SU-DHL-6 (cell line): Measurements from ENCODE around the gene ARID5B.
A peak's percentile ranks its signal among the peaks of the same experiment; 100 is the strongest.

ENCODE experiments used
- H2AFZ ChIP-seq: fragments of 200-600 bp; sonication (generic); 2 replicates; pipeline ENCODE4 v1.6.1; 2014; ENCODE audit warnings: low read depth, mild to moderate bottlenecking, moderate library complexity, mixed read lengths, antibody characterized with exemption, low read length; ENCODE audit not compliant: severe bottlenecking
- H3F3A ChIP-seq: fragments of 200-600 bp; shearing (Covaris generic); 2 replicates; pipeline ENCODE4 v1.6.0; 2016; ENCODE audit warnings: antibody characterized with exemption, mild to moderate bottlenecking; ENCODE audit not compliant: insufficient read depth
- H3K27ac ChIP-seq: fragments of 200-600 bp; sonication (generic); 2 replicates; pipeline ENCODE4 v1.5.1; 2016; ENCODE audit warnings: low read depth, mild to moderate bottlenecking, low read length, moderate library complexity, mixed read lengths
- H3K27me3 ChIP-seq: fragments of 200-600 bp; sonication (generic), shearing (Covaris generic); 2 replicates; pipeline ENCODE4 v1.6.0; 2014; ENCODE audit warnings: mild to moderate bottlenecking, low read length
- H3K36me3 ChIP-seq: fragments of 200-600 bp; sonication (generic); 2 replicates; pipeline ENCODE4 v1.6.1; 2014; ENCODE audit warnings: mild to moderate bottlenecking, low read length, mixed read lengths
- H3K4me2 ChIP-seq: fragments of 300-600, 200-600 bp; shearing (Covaris generic), sonication (generic); 2 replicates; pipeline ENCODE4 v1.6.0; 2014; ENCODE audit warnings: low read length, low read depth, mild to moderate bottlenecking; ENCODE audit not compliant: poor library complexity, severe bottlenecking
- H3K4me3 ChIP-seq: fragments of 200-600 bp; sonication (generic); 2 replicates; pipeline ENCODE4 v1.5.1; 2014; ENCODE audit warnings: antibody characterized with exemption, low read length, mild to moderate bottlenecking, mixed read lengths; ENCODE audit not compliant: insufficient read depth, poor library complexity, severe bottlenecking
- H3K79me2 ChIP-seq: fragments of 200-600 bp; sonication (generic); 2 replicates; pipeline ENCODE4 v1.6.1; 2014; ENCODE audit warnings: mild to moderate bottlenecking, low read length, moderate library complexity; ENCODE audit not compliant: insufficient read depth
- H3K9ac ChIP-seq: fragments of 200-600 bp; sonication (generic); 2 replicates; pipeline ENCODE4 v1.7.0; 2014; ENCODE audit warnings: mild to moderate bottlenecking, low read length
- H3K9me2 ChIP-seq: fragments of 200-600 bp; sonication (generic); replicated peaks from 2 replicates; pipeline ENCODE4 v1.6.1; 2014; ENCODE audit warnings: low read length; ENCODE audit not compliant: insufficient read depth
- H3K9me3 ChIP-seq: fragments of 200-600 bp; sonication (generic); 2 replicates; pipeline ENCODE4 v1.6.1; 2014; ENCODE audit warnings: low read length, mixed read lengths; ENCODE audit not compliant: insufficient read depth
- H4K20me1 ChIP-seq: fragments of 200-600 bp; sonication (generic); 2 replicates; pipeline ENCODE4 v1.6.1; 2014; ENCODE audit warnings: low read depth, mild to moderate bottlenecking, antibody characterized with exemption, low read length, moderate library complexity, mixed read lengths
- EZH2phosphoT487 ChIP-seq: fragments of 200-600 bp; sonication (generic), shearing (Covaris generic); conservative IDR thresholded peaks from 2 replicates; pipeline ENCODE4 v1.6.1; 2018; ENCODE audit warnings: mild to moderate bottlenecking, antibody characterized with exemption, low read length, moderate library complexity, mixed read lengths
- TF ChIP-seq, protein P1 (sequence below): fragments of 200-600 bp; sonication (generic); IDR thresholded peaks from one replicate; pipeline ENCODE4 v1.5.1; 2017; ENCODE audit warnings: antibody characterized with exemption, mild to moderate bottlenecking, low read length, moderate library complexity; ENCODE audit not compliant: insufficient read depth, poor library complexity, severe bottlenecking

Gene ARID5B

DNA sequence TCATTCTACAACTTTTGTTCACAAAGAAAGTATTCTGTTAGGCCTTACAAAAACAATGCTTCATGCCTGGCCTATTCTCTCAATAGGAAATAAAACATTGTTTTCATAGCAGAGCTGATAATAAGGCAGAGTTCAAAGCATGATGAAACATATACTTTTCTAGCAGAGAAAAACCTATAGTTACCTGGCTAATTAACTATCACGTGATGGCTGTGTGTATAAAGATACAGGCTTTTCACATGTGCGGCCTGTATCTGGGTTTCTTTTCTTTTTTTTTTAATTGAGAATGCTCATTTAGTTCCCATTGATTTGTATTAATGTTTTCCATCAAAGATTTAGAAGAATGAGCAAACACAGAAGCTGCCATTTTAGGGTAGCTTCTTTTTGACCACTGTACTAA, 51.7 kb downstream of the ARID5B start:
- no peak overlapping the region for H3K4me3 ChIP-seq
- H2AFZ ChIP-seq: no peak overlapping the region
- H3K9ac ChIP-seq: no peak overlapping the region
- H3K4me2 ChIP-seq: no peak overlapping the region
- no peaks in the 10 kb centered on the region for H3K27me3 ChIP-seq
- peaks cover 54% of the 10 kb centered on the region for H3F3A ChIP-seq
- H3K79me2 ChIP-seq: peaks cover 33% of the 10 kb centered on the region
- no peaks in the 10 kb centered on the region for H4K20me1 ChIP-seq
- H3K9me2 ChIP-seq: no peaks in the 10 kb centered on the region
- H3K36me3 ChIP-seq: 0 out of 2 replicates have a peak, but pooled peaks cover 6% of the 10 kb centered on the region
- peak overlapping the region; percentile 42; the same call in 1 of the 2 replicates for H3K27ac ChIP-seq
- TF ChIP-seq EZH2phosphoT487: no peak
- TF ChIP-seq, protein P1, sequence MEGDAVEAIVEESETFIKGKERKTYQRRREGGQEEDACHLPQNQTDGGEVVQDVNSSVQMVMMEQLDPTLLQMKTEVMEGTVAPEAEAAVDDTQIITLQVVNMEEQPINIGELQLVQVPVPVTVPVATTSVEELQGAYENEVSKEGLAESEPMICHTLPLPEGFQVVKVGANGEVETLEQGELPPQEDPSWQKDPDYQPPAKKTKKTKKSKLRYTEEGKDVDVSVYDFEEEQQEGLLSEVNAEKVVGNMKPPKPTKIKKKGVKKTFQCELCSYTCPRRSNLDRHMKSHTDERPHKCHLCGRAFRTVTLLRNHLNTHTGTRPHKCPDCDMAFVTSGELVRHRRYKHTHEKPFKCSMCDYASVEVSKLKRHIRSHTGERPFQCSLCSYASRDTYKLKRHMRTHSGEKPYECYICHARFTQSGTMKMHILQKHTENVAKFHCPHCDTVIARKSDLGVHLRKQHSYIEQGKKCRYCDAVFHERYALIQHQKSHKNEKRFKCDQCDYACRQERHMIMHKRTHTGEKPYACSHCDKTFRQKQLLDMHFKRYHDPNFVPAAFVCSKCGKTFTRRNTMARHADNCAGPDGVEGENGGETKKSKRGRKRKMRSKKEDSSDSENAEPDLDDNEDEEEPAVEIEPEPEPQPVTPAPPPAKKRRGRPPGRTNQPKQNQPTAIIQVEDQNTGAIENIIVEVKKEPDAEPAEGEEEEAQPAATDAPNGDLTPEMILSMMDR: no peak
- H3K9me3 ChIP-seq: no peaks in the 10 kb centered on the region

DNA sequence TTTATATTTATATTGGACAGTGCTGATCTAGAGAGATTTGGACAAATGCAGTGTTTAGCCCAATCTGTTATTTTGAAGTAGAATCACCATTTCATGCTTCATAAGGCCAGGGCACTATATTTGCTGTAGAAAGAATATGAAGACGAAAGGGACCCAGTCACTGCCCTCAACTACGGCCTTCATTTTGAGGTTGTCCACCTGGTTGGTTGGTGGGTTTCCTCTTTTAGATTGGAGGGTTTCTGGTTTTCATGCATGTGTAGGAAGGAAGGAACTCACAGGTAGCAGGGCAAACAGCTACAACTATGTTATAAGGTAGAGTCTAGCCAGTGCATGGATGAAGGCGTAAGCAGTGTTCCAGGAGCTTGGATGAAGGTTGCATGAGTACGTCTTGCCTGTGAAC, 56.3 kb downstream of the ARID5B start:
- H4K20me1 ChIP-seq: no peaks in the 10 kb centered on the region
- H2AFZ ChIP-seq: no peak overlapping the region
- 0 out of 2 replicates have a peak, but pooled peaks cover 4% of the 10 kb centered on the region for H3K36me3 ChIP-seq
- no peaks in the 10 kb centered on the region for H3K9me3 ChIP-seq
- no peaks in the 10 kb centered on the region for H3K9me2 ChIP-seq
- peak overlapping the region; percentile 99 for H3K27ac ChIP-seq
- peak overlapping the region; percentile 89 for H3K4me2 ChIP-seq
- peaks cover 83% of the 10 kb centered on the region for H3F3A ChIP-seq
- no peak for TF ChIP-seq EZH2phosphoT487
- TF ChIP-seq, protein P1: no peak
- H3K79me2 ChIP-seq: peaks cover 56% of the 10 kb centered on the region
- H3K27me3 ChIP-seq: no peaks in the 10 kb centered on the region
- no peak overlapping the region for H3K4me3 ChIP-seq
- peak overlapping the region; percentile 54 for H3K9ac ChIP-seq

- no peaks in the 10 kb centered on the region for H4K20me1 ChIP-seq
- peaks cover 60% of the 10 kb centered on the region for H3K79me2 ChIP-seq
- H3K9me2 ChIP-seq: no peaks in the 10 kb centered on the region
- no peak overlapping the region for H2AFZ ChIP-seq
- H3K36me3 ChIP-seq: 0 out of 2 replicates have a peak, but pooled peaks cover 4% of the 10 kb centered on the region
- H3K4me2 ChIP-seq: peak overlapping the region; percentile 89
- H3K9me3 ChIP-seq: no peaks in the 10 kb centered on the region
- H3K9ac ChIP-seq: peak overlapping the region; percentile 54
- peak overlapping the region; percentile 99 for H3K27ac ChIP-seq
- peaks cover 78% of the 10 kb centered on the region for H3F3A ChIP-seq
- no peak overlapping the region for H3K4me3 ChIP-seq
- TF ChIP-seq, protein P1: no peak
- no peak for TF ChIP-seq EZH2phosphoT487
- H3K27me3 ChIP-seq: no peaks in the 10 kb centered on the region
Measured at GRCh38 chr10:61958311-61958710, 56.8 kb downstream of the ARID5B start.
